SHP77 (cell line): ENCODE measurements around the gene ARL14EP.

Experiments used
- DNase-seq, 2 experiments: peaks; one replicate each; lab custom pipeline; 2025; lab: John Stamatoyannopoulos, UW

The ARL14EP gene

DNA sequence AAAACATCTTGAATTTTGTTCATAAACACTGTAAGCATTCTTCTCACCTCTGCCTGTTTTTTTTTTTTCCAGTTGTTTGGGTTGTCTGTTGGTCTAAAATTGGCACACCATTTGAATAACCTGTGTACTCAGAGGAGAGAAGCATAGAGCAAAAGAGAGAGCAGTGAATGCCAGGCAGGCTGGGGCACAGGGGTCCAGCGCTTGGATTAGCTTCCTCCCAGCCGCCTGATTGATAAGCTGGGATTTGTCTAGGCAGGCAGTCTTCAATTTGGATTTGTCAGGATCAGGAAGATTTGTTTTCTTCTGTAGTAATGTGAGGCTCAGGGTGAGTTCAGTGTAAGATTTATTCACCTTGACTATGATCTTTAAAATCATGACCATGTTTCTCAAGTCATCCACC, 59.0 kb downstream of the ARL14EP start:
- no peak for DNase-seq
